Activated naive CD8-positive, alpha-beta T cell treated with anti-CD3 and anti-CD28 coated beads, Interleukin-2, amount 50 U/mL, for 24 hours (primary cell): ENCODE data around the gene DUSP15.
"Not testable (repeated sequence)": the region's sequence is repeated elsewhere in the genome, so short reads cannot be mapped to it uniquely, and the experiment has no call there.

Experiments used
- ATAC-seq: fragments of 150-1000 bp; cut with Tn5 transposase; one replicate; pipeline ENCODE4 v1.10.0; 2021
- DNase-seq: peaks from one replicate; pipeline ENCODE4 v3.0.0; 2021
- H3K27ac Mint-ChIP-seq: one replicate; pipeline ENCODE4 v1.8.0; 2021; ENCODE audit warnings: mild to moderate bottlenecking, mixed read lengths
- H3K27me3 Mint-ChIP-seq: one replicate; pipeline ENCODE4 v1.8.0; 2021; ENCODE audit warnings: mixed read lengths
- H3K36me3 Mint-ChIP-seq: one replicate; pipeline ENCODE4 v1.8.0; 2021; ENCODE audit warnings: low read depth, mixed read lengths
- H3K4me1 Mint-ChIP-seq: one replicate; pipeline ENCODE4 v1.8.0; 2021; ENCODE audit warnings: mixed read lengths
- H3K4me3 Mint-ChIP-seq: one replicate; pipeline ENCODE4 v1.8.0; 2021; ENCODE audit warnings: mild to moderate bottlenecking, moderate library complexity, mixed read lengths
- H3K9me3 Mint-ChIP-seq: one replicate; pipeline ENCODE4 v1.8.0; 2021; ENCODE audit warnings: mixed read lengths

The DUSP15 gene

DNA sequence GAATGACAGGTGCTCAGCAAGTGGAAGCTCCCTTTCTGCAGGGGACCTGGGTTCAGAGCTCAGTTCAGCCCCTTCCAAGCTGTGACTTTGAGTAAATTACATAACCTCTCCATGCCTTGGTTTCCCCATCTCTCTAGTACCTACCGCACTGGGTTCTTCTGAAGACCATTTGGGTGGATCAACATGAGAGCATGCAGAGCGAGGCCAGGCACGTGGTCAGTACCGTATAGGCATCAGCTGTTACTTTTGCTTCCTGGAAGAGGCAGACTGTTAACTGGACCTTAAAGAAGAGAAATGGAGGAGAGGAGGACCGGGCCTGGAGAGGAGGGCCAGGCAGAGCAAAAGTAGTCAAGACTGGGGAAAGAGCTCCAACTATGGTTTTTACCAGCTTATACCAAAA lies 52.9 kb downstream of the DUSP15 start:
- Mint-ChIP-seq H3K36me3 (no peaks in the 10 kb centered on the region), H3K4me3 (no peak overlapping the region), H3K4me1 (no peaks in the 10 kb centered on the region), H3K27ac (no peak overlapping the region), H3K27me3 (peaks cover 4% of the 10 kb centered on the region), H3K9me3 (no peaks in the 10 kb centered on the region)
- no peak for ATAC-seq
- DNase-seq = no peak

DNA sequence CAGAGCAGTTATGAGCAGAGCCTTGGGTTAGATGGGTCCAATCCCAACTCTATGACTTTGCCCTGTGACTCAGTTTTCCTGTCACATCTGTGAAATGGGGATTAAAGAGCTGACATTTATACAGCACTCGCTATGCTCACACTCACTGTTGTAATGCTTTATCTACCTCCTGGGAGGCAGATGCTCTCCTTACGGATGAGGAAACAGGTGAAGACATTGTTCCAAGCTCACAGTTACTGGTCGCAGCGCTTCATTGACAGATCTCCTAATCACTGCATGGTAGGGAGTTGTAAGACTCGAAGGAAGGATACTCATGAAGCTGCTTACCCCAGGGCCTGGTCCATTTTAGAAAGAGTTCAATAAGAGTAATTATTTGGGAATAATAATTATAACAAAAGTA lies 54.1 kb downstream of the DUSP15 start:
- no peaks in the 10 kb centered on the region for H3K36me3 Mint-ChIP-seq
- H3K27ac Mint-ChIP-seq = no peak overlapping the region
- H3K27me3 Mint-ChIP-seq = no peaks in the 10 kb centered on the region
- ATAC-seq (peak; percentile 27), DNase-seq (no peak)
- H3K4me3 Mint-ChIP-seq = no peak overlapping the region
- H3K4me1 Mint-ChIP-seq = no peaks in the 10 kb centered on the region
- H3K9me3 Mint-ChIP-seq = no peaks in the 10 kb centered on the region

DNA sequence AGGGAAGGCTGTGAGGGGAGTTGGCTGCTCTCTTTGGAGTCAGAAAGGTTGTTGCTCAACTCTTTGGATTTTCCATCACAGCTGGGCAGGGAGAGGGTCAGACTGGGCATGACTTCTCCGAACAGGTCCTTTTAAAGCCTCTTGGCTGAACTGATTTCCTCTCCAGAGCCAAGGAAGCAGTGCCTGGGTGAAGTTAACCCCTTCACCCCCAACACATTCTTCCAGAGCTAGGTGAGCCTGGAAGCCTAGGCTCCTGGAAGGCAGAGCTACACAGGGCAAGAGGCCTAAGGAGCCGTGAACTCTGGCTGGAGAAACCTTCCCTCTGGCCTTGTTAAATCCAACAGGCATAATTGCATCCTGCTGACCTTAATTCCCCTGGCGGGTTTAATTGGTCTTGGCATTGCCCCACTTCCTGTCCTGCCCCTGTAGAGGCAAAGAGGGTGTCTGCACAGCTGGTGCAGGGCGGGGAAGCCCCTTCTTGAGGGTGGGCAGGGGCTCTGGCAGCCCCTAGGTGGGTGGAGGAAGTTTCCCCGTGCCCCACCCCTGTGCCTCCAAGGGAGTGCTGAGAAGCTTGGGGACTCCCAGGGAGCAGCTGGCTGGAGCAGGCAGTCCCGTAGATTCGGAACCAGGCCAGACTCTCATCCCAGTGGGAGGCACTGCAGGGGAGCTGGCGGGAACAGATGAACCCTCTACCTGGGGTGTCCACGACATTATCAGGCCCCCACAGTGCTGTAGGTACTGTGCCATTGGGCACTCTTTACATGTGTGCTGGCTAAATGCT lies 54.7 kb downstream of the DUSP15 start:
- no peaks in the 10 kb centered on the region for H3K36me3 Mint-ChIP-seq
- ATAC-seq = peak; percentile 15
- H3K9me3 Mint-ChIP-seq = no peaks in the 10 kb centered on the region
- no peak overlapping the region for H3K27ac Mint-ChIP-seq
- DNase-seq = no peak
- H3K4me1 Mint-ChIP-seq = no peaks in the 10 kb centered on the region
- H3K4me3 Mint-ChIP-seq = no peak overlapping the region
- no peaks in the 10 kb centered on the region for H3K27me3 Mint-ChIP-seq

DNA sequence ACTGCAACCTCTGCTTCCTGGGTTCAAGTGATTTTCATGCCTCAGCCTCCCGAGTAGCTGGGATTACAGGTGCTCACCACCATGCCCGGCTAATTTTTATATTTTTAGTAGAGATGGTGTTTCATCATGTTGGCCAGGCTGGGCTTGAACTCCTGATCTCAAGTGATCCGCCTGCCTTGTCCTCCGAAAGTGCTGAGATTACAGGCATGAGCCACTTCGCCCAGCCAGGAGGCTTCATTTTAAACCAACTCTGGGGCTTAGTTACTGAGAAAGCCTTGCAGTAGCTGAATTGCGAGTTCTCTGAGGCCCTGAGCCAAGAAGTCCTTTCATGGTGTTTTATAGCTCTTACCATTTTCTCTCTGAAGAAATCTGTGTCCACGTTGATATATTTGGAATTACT lies 56.2 kb downstream of the DUSP15 start:
- not testable (repeated sequence) for ATAC-seq, H3K36me3 Mint-ChIP-seq, DNase-seq, H3K27ac Mint-ChIP-seq, H3K27me3 Mint-ChIP-seq, H3K9me3 Mint-ChIP-seq, H3K4me3 Mint-ChIP-seq, H3K4me1 Mint-ChIP-seq

DNA sequence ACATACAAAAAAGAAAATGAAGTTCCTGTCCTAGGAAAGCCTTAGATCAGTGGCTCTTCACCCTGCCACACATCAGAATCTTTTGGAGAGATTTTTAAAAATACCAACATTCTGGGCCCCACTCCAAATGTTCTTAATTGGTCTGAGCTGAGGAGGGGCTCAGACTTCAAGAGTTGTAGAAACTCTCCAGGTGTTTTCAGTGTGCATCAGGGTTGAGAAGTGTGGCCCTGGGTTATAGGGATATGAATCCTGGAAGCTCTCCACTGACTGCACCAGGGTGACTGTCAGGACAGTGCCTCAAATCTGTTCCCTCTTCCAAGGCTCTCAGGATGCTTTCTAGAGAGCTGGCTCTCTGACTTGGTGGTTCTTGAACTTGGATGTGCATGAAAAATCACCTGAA lies 56.7 kb downstream of the DUSP15 start:
- no peak overlapping the region for H3K4me3 Mint-ChIP-seq
- ATAC-seq (no peak), DNase-seq (no peak)
- H3K36me3 Mint-ChIP-seq = no peaks in the 10 kb centered on the region
- no peak overlapping the region for H3K27ac Mint-ChIP-seq
- peaks cover 2% of the 10 kb centered on the region for H3K4me1 Mint-ChIP-seq
- no peaks in the 10 kb centered on the region for H3K27me3 Mint-ChIP-seq
- H3K9me3 Mint-ChIP-seq = no peaks in the 10 kb centered on the region

DNA sequence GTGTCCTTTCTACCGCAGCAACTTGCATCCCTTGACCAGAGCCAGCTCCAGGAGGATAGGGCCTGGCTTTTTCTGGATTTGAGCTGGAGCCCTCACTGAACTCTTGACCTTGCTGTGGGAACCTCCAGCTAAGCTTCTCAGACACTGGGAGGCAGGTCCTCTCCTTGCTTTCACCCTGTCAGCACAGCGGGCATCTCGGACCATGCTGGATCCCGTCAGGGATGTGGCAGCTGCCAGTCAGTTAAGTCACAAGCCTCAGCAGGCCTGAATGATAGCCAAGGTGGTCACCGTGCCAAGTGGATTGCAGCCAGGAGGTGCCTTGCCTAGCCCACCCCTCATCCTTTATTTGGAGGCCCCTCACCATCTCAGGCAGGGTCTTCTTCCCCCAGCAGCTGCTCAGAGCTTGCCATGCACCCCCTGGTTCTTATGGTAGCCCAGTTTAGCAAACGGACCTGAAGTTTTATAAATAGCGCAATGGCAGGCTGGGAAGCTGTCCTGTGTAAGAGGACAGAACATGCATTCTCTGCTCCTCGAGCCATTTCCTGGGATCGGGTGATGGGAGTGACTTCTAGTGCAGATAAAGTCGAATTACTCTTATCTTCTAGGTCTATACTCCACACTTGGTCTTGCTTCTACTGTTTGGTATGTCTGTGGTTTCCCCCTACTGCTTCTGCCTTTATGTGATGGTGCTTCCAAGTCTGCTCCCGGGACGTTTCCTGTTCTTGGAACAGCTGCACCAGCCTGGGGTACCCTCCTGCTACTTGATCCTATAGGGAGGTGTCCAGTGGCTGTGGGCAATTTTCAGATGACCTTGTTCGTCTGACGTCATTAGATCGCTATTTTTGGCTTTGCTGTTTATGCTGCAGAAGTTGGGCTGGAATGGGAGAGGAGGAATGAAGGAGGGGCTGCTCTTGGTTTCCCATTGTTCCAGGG lies 58.3 kb downstream of the DUSP15 start:
- Mint-ChIP-seq H3K4me1 (peaks cover 4% of the 10 kb centered on the region), H3K36me3 (no peaks in the 10 kb centered on the region), H3K4me3 (no peak overlapping the region), H3K27me3 (no peaks in the 10 kb centered on the region), H3K9me3 (no peaks in the 10 kb centered on the region), H3K27ac (no peak overlapping the region)
- ATAC-seq (no peak), DNase-seq (no peak)

DNA sequence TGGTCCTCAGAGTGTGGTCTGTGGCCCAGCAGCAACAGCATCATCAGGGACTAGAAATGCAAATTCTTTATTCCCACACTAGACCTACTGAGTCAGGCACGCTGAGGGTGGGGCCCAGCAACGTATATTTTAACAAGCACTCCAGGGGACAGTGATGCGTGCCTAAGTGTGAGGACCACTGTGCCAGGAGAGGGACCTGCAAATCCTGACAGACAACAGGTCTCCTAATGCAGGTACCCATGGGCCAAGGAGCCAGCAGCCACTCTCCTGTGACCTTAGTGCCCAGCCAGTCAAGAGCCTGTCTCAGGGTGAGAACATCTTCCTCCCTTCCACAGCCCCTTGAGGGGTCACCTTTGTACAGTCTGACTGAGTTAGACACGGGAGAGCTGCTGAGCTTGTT lies 59.1 kb downstream of the DUSP15 start:
- H3K9me3 Mint-ChIP-seq = no peaks in the 10 kb centered on the region
- ATAC-seq (no peak), DNase-seq (no peak)
- H3K27me3 Mint-ChIP-seq = no peaks in the 10 kb centered on the region
- H3K4me3 Mint-ChIP-seq = no peak overlapping the region
- H3K36me3 Mint-ChIP-seq = no peaks in the 10 kb centered on the region
- no peak overlapping the region for H3K27ac Mint-ChIP-seq
- H3K4me1 Mint-ChIP-seq = peaks cover 4% of the 10 kb centered on the region
